Stimulated activated CD8-positive, alpha-beta memory T cell treated with anti-CD3 and anti-CD28 coated beads, Interleukin-12 subunit alpha, Interleukin-12 subunit beta, amount 100 ng/mL, for 1 hour (primary cell): Measurements from ENCODE around the gene RXFP4.
A peak's percentile ranks its signal among the peaks of the same experiment; 100 is the strongest.
"Not testable (repeated sequence)": the region's sequence is repeated elsewhere in the genome, so short reads cannot be mapped to it uniquely, and the experiment has no call there.

ENCODE experiments used
- DNase-seq: peaks from one replicate; pipeline ENCODE4 v3.0.0-alpha.2; 2020; ENCODE audit warnings: low read depth

The RXFP4 gene

GRCh38 chr1:155940993-155941844 lies at the start of gene RXFP4:
Gene RXFP4, plus strand, starts transcription at chr1:155941638. Its CDS starts 72 bp downstream, at chr1:155941710.
- DNase-seq: no peak

- DNase-seq: no peak
These were observed 48.6 kb upstream of the RXFP4 start for GRCh38 chr1:155892796-155893195.

GRCh38 chr1:155893389-155894142 lies 47.9 kb upstream of the RXFP4 start:
- DNase-seq: no peak

- DNase-seq: not testable (repeated sequence)
These were observed 45.8 kb upstream of the RXFP4 start for GRCh38 chr1:155895617-155896016.

- DNase-seq: not testable (repeated sequence)
These were observed 45.0 kb upstream of the RXFP4 start for GRCh38 chr1:155896476-155896875.

GRCh38 chr1:155897746-155898145 lies 43.7 kb upstream of the RXFP4 start:
- no peak for DNase-seq

- no peak for DNase-seq
These were observed 42.5 kb upstream of the RXFP4 start for GRCh38 chr1:155898888-155899287.

GRCh38 chr1:155899683-155900082 lies 41.8 kb upstream of the RXFP4 start:
- DNase-seq: no peak

GRCh38 chr1:155900161-155900560 lies 41.3 kb upstream of the RXFP4 start:
- no peak for DNase-seq

- no peak for DNase-seq
These were observed 37.2 kb upstream of the RXFP4 start for GRCh38 chr1:155904261-155904660.

GRCh38 chr1:155909894-155910293 lies 31.5 kb upstream of the RXFP4 start:
- no peak for DNase-seq

GRCh38 chr1:155910621-155911121 lies 30.8 kb upstream of the RXFP4 start:
- DNase-seq: no peak

- DNase-seq: peak; percentile 73
These were observed 30.0 kb upstream of the RXFP4 start, which contains the start of gene RIT1 for GRCh38 chr1:155911156-155912055. Gene RIT1, minus strand, starts transcription at chr1:155911349. Its CDS starts 588 bp downstream, at chr1:155910761.

GRCh38 chr1:155912056-155912536 lies 29.3 kb upstream of the RXFP4 start:
- DNase-seq: no peak

- no peak for DNase-seq
These were observed 27.3 kb upstream of the RXFP4 start for GRCh38 chr1:155913969-155914757.

GRCh38 chr1:155918660-155919059 lies 22.8 kb upstream of the RXFP4 start:
- no peak for DNase-seq

- no peak for DNase-seq
These were observed 21.6 kb upstream of the RXFP4 start for GRCh38 chr1:155919801-155920200.

- DNase-seq: no peak
These were observed 20.7 kb upstream of the RXFP4 start for GRCh38 chr1:155920717-155921116.

GRCh38 chr1:155925506-155925905 lies 15.9 kb upstream of the RXFP4 start:
- no peak for DNase-seq

- no peak for DNase-seq
These were observed 12.4 kb upstream of the RXFP4 start for GRCh38 chr1:155929057-155929456.

GRCh38 chr1:155930725-155931124 lies 10.7 kb upstream of the RXFP4 start:
- not testable (repeated sequence) for DNase-seq
